Muscle layer of duodenum (tissue), 2 donors: ENCODE data around the gene IL1RAP.
"Not testable (repeated sequence)": the region's sequence is repeated elsewhere in the genome, so short reads cannot be mapped to it uniquely, and the experiment has no call there.

Experiments
- H3K27ac ChIP-seq: one replicate; pipeline ENCODE4 v1.7.0; 2013; ENCODE audit warnings: mild to moderate bottlenecking, low read length
- H3K27me3 ChIP-seq: one replicate; pipeline ENCODE4 v1.7.0; 2013; ENCODE audit warnings: low read depth, mild to moderate bottlenecking, control low read depth, low read length
- H3K36me3 ChIP-seq, 2 donors: one replicate each; pipeline ENCODE4 v1.7.0; 2013; ENCODE audit warnings: low read length in 2 of 2, control low read depth in 1 of 2, mild to moderate bottlenecking in 1 of 2; ENCODE audit not compliant: insufficient read depth in 2 of 2, control insufficient read depth in 1 of 2
- H3K4me1 ChIP-seq, 2 donors: one replicate each; pipeline ENCODE4 v1.7.0; 2013; ENCODE audit warnings: low read length in 2 of 2, mild to moderate bottlenecking in 2 of 2, control low read depth in 1 of 2, moderate library complexity in 1 of 2; ENCODE audit not compliant: insufficient read depth in 2 of 2, control insufficient read depth in 1 of 2
- H3K4me3 ChIP-seq, 2 donors: one replicate each; pipeline ENCODE4 v1.7.0; 2013; ENCODE audit warnings: low read length in 2 of 2, low read depth in 1 of 2, mild to moderate bottlenecking in 1 of 2
- H3K9me3 ChIP-seq, 2 donors: one replicate each; pipeline ENCODE4 v1.7.0; 2013; ENCODE audit warnings: low read length in 2 of 2, control low read depth in 1 of 2, mild to moderate bottlenecking in 1 of 2; ENCODE audit not compliant: control insufficient read depth in 1 of 2
- donor health status: healthy.

Gene IL1RAP

GRCh38 chr3:190513409-190514370, at the start of gene IL1RAP:
IL1RAP (plus strand) TSS chr3:190514085; CDS start chr3:190564290, 50,205 bp downstream.
- peak within 1 kb of the TSS; percentile 84 to 90 for H3K4me3 ChIP-seq
- H3K27ac ChIP-seq = peak within 1 kb of the TSS; percentile 52
- H3K4me1 ChIP-seq = no peaks in the 10 kb centered on the region
- no peaks in the 10 kb centered on the region for H3K36me3 ChIP-seq
- no peaks in the 10 kb centered on the region for H3K9me3 ChIP-seq
- no peaks in the 10 kb centered on the region for H3K27me3 ChIP-seq

GRCh38 chr3:190467922-190468321, 46.0 kb upstream of the IL1RAP start:
- peaks cover 0 to 3% of the 10 kb centered on the region in 2 donors for H3K9me3 ChIP-seq
- no peak overlapping the region for H3K4me3 ChIP-seq
- H3K27me3 ChIP-seq = no peaks in the 10 kb centered on the region
- no peak overlapping the region for H3K27ac ChIP-seq
- no peaks in the 10 kb centered on the region for H3K36me3 ChIP-seq
- no peaks in the 10 kb centered on the region for H3K4me1 ChIP-seq

- H3K27ac ChIP-seq, H3K9me3 ChIP-seq, H3K4me3 ChIP-seq, H3K4me1 ChIP-seq, H3K27me3 ChIP-seq, H3K36me3 ChIP-seq: not testable (repeated sequence)
Measured at GRCh38 chr3:190473261-190473660, 40.6 kb upstream of the IL1RAP start.

GRCh38 chr3:190481779-190482178, 32.1 kb upstream of the IL1RAP start:
- H3K9me3 ChIP-seq = no peaks in the 10 kb centered on the region
- no peaks in the 10 kb centered on the region for H3K27me3 ChIP-seq
- H3K4me1 ChIP-seq = no peaks in the 10 kb centered on the region
- no peak overlapping the region for H3K27ac ChIP-seq
- no peak overlapping the region for H3K4me3 ChIP-seq
- H3K36me3 ChIP-seq = no peaks in the 10 kb centered on the region

- no peaks in the 10 kb centered on the region for H3K36me3 ChIP-seq
Measured at GRCh38 chr3:190485830-190486532, 27.9 kb upstream of the IL1RAP start.

GRCh38 chr3:190486533-190486864, 27.4 kb upstream of the IL1RAP start:
- Histone ChIP-seq H3K36me3 (no peaks in the 10 kb centered on the region), H3K27ac (no peak overlapping the region), H3K27me3 (no peaks in the 10 kb centered on the region), H3K4me3 (no peak overlapping the region), H3K4me1 (no peaks in the 10 kb centered on the region), H3K9me3 (no peaks in the 10 kb centered on the region)

More at GRCh38 chr3:190485830-190486532, 27.9 kb upstream of the IL1RAP start:
- H3K4me1 ChIP-seq = no peaks in the 10 kb centered on the region
- no peak overlapping the region for H3K27ac ChIP-seq
- H3K27me3 ChIP-seq = no peaks in the 10 kb centered on the region
- no peak overlapping the region for H3K4me3 ChIP-seq
- no peaks in the 10 kb centered on the region for H3K9me3 ChIP-seq

GRCh38 chr3:190486908-190487607, 26.8 kb upstream of the IL1RAP start:
- H3K4me1 ChIP-seq = no peaks in the 10 kb centered on the region
- no peaks in the 10 kb centered on the region for H3K27me3 ChIP-seq
- H3K4me3 ChIP-seq = no peak overlapping the region
- no peaks in the 10 kb centered on the region for H3K36me3 ChIP-seq
- no peak overlapping the region for H3K27ac ChIP-seq
- H3K9me3 ChIP-seq = no peaks in the 10 kb centered on the region

GRCh38 chr3:190491533-190492054, 22.3 kb upstream of the IL1RAP start:
- Histone ChIP-seq H3K36me3 (no peaks in the 10 kb centered on the region), H3K27me3 (no peaks in the 10 kb centered on the region), H3K4me1 (no peaks in the 10 kb centered on the region), H3K4me3 (no peak overlapping the region), H3K27ac (no peak overlapping the region), H3K9me3 (no peaks in the 10 kb centered on the region)

- Histone ChIP-seq H3K27me3 (no peaks in the 10 kb centered on the region), H3K4me3 (no peak overlapping the region), H3K27ac (no peak overlapping the region)
Measured at GRCh38 chr3:190492129-190492528, 21.8 kb upstream of the IL1RAP start.

GRCh38 chr3:190492966-190493365, 20.9 kb upstream of the IL1RAP start:
- H3K27me3 ChIP-seq = no peaks in the 10 kb centered on the region
- no peaks in the 10 kb centered on the region for H3K9me3 ChIP-seq
- no peaks in the 10 kb centered on the region for H3K4me1 ChIP-seq
- H3K36me3 ChIP-seq = no peaks in the 10 kb centered on the region
- H3K4me3 ChIP-seq = no peak overlapping the region
- no peak overlapping the region for H3K27ac ChIP-seq

More at GRCh38 chr3:190492129-190492528, 21.8 kb upstream of the IL1RAP start:
- no peaks in the 10 kb centered on the region for H3K9me3 ChIP-seq
- H3K36me3 ChIP-seq = no peaks in the 10 kb centered on the region
- H3K4me1 ChIP-seq = no peaks in the 10 kb centered on the region

- H3K27ac ChIP-seq = no peak overlapping the region
Measured at GRCh38 chr3:190494907-190495306, 19.0 kb upstream of the IL1RAP start.

More at GRCh38 chr3:190494907-190495306, 19.0 kb upstream of the IL1RAP start:
- H3K4me1 ChIP-seq = no peaks in the 10 kb centered on the region
- H3K9me3 ChIP-seq = no peaks in the 10 kb centered on the region
- H3K4me3 ChIP-seq = no peak overlapping the region
- no peaks in the 10 kb centered on the region for H3K27me3 ChIP-seq
- no peaks in the 10 kb centered on the region for H3K36me3 ChIP-seq
